Measurements from ENCODE around the gene KCNQ4. TPM values are rescaled to one million over a fixed set of nuclear protein-coding genes. Genes with fewer than 3 reads are reported as not detected.

Gene KCNQ4
- total and polyA plus RNA-seq, 2 of the 4 experiments (the other 2 are of a cell fraction): 0.07 TPM; not detected in 1

DNA sequence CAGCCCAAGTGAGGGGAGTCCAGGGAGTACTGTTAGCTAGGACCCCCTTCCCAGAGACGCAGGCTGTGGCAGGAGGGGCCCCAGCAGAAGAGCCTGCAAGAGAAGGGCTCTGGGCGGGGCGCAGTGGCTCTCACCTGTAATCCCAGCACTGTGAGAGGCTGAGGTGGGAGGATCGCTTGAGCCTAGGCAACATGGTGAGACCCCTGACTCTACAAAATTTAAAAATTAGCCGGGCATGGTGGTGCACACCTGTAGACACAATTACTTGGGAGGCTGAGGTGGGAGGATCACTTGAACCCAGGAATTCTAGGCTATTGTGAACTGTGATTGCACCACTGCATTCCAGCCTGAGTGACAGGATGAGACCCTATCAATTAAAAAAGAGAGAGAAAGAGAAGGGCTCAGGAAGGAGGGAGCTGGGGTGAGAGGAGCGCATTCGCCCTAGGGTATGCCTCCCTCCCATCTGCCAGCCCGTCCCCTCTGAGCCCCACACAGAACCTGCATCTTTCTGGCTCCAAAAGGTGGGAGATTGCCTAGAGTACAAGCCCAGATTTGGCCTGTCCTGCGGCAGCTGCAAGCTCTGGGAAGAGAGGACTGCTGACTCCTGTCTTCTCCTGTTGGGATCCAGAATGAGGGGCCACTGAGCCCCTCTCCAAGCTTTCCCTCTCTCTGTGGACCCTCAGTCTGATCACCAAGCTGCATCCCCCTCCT lies 3.6 kb downstream of the KCNQ4 start:
- dilution Hi-C loops (cut with HindIII; ENCODE audit: low sequenced_read_pairs, unreplicated experiment): no loop called here

More for the DNA sequence above, 3.6 kb downstream of the KCNQ4 start:
- Histone ChIP-seq H3K27me3 (ENCODE audit: control insufficient read depth, insufficient read depth, low read length) (peaks cover 60% of the 10 kb centered on the region), H3K9me3 (ENCODE audit: control insufficient read depth, insufficient read depth, low read length) (no peaks in the 10 kb centered on the region), H2BK15ac (ENCODE audit: low read depth, low read length) (no peak overlapping the region), H4K91ac (ENCODE audit: insufficient read depth, low read depth, low read length) (no peak overlapping the region), H2BK20ac (ENCODE audit: low read depth, low read length) (no peak overlapping the region), H3K23ac (ENCODE audit: low read depth, low read length) (no peak overlapping the region), H4K20me1 (ENCODE audit: insufficient read depth, low read length) (no peaks in the 10 kb centered on the region), H4K8ac (ENCODE audit: low read depth in 2 of 2, low read length in 2 of 2) (no peak overlapping the region), H3K9ac (ENCODE audit: low read depth, low read length) (no peak overlapping the region), H3K14ac (replicated peaks; ENCODE audit: low read depth, low read length) (no peak overlapping the region), H2AK9ac (replicated peaks; ENCODE audit: low read depth, low read length, poor library complexity) (peak overlapping the region; percentile 37), H2AFZ (replicated peaks; ENCODE audit: low read length, poor library complexity) (no peak overlapping the region), H4K5ac (ENCODE audit: low read depth, low read length) (no peak overlapping the region), H2BK5ac (ENCODE audit: low read depth, low read length, poor library complexity, severe bottlenecking) (no peak overlapping the region), H3K4me3 (ENCODE audit: insufficient read depth, low read depth, low read length) (no peak overlapping the region), H2BK120ac (ENCODE audit: low read depth, low read length) (no peak overlapping the region), H3K4me1 (ENCODE audit: control insufficient read depth, insufficient read depth, low read length) (no peaks in the 10 kb centered on the region; the same call in 1 of the 2 replicates), H3K27ac (ENCODE audit: insufficient read depth, low read length) (no peak overlapping the region), H2AK5ac (ENCODE audit: low read depth, low read length) (no peak overlapping the region), H3K9me1 (ENCODE audit: insufficient read depth, low read length) (no peaks in the 10 kb centered on the region; the same call in 1 of the 2 replicates), H3K36me3 (ENCODE audit: control insufficient read depth, insufficient read depth, low read length) (no peaks in the 10 kb centered on the region), H3K18ac (ENCODE audit: low read depth, low read length) (no peak overlapping the region), H3K4me2 (ENCODE audit: low read depth, low read length) (no peak overlapping the region), H3K4ac (ENCODE audit: low read depth, low read length) (no peak overlapping the region), H3K79me1 (ENCODE audit: low read depth in 1 of 2, low read length in 2 of 2) (no peaks in the 10 kb centered on the region), H3K56ac (ENCODE audit: extremely low read depth, insufficient read depth, low read length) (no peak overlapping the region)
- ChIA-PET POLR2A (ENCODE audit: unreplicated experiment) (interaction anchor here (0.5 kb wide), 1 partner anchor 122 kb away, joined by 4 read pairs; the partner anchor contains the start of gene RIMS3), CTCF (no interaction called here)
- no CpG with 5 or more reads among the region's 9 CpGs for WGBS, 2 experiments (ENCODE audit: extremely low coverage in 2 of 2, insufficient read length in 1 of 2)
- DNase-seq: no peak
- no TSS peak for BruUV-seq (replicated peaks)
- in situ Hi-C loops (cut with MboI; ENCODE audit: low sequenced_read_pairs) (no loop called here), intact Hi-C loops (cut with micrococcal nuclease) (loop anchor here (10.0 kb wide), 1 partner anchor 172 kb away; no protein-coding TSS in a partner anchor)
- TF ChIP-seq BHLHE40 (IDR thresholded peaks at IDR 0.05; ENCODE audit: low read depth, low read length) (no peak), CEBPB (IDR thresholded peaks at IDR 0.05; ENCODE audit: low read depth, low read length) (no peak), POLR2A (IDR thresholded peaks at IDR 0.05; ENCODE audit: low read depth, low read length) (no peak)
- TF ChIP-seq, protein P1, sequence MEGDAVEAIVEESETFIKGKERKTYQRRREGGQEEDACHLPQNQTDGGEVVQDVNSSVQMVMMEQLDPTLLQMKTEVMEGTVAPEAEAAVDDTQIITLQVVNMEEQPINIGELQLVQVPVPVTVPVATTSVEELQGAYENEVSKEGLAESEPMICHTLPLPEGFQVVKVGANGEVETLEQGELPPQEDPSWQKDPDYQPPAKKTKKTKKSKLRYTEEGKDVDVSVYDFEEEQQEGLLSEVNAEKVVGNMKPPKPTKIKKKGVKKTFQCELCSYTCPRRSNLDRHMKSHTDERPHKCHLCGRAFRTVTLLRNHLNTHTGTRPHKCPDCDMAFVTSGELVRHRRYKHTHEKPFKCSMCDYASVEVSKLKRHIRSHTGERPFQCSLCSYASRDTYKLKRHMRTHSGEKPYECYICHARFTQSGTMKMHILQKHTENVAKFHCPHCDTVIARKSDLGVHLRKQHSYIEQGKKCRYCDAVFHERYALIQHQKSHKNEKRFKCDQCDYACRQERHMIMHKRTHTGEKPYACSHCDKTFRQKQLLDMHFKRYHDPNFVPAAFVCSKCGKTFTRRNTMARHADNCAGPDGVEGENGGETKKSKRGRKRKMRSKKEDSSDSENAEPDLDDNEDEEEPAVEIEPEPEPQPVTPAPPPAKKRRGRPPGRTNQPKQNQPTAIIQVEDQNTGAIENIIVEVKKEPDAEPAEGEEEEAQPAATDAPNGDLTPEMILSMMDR (conservative IDR thresholded peaks at IDR 0.05; ENCODE audit: low read depth, low read length): no peak
- no peak for ATAC-seq (ENCODE audit: low read depth)

Data from IMR-90 (cell line).